Stimulated activated memory B cell treated with anti-CD40 and anti-IgM and Interleukin-4, amounts not matched to agents 10 μg/mL and 1 μg/mL and 100 μg/mL, for 72 hours (primary cell): ENCODE measurements around the gene SEMA7A.
"Not testable (repeated sequence)": the region's sequence is repeated elsewhere in the genome, so short reads cannot be mapped to it uniquely, and the experiment has no call there.

ENCODE experiments used
- ATAC-seq: fragments of 150-1000 bp; cut with Tn5 transposase; 2 replicates; pipeline ENCODE4 v1.10.0; 2021
- H3K27ac Mint-ChIP-seq: one replicate; pipeline ENCODE4 v1.8.0; 2022; ENCODE audit warnings: mild to moderate bottlenecking, mixed read lengths
- H3K27me3 Mint-ChIP-seq: one replicate; pipeline ENCODE4 v1.8.0; 2022; ENCODE audit warnings: mixed read lengths
- H3K36me3 Mint-ChIP-seq: one replicate; pipeline ENCODE4 v1.8.0; 2022; ENCODE audit warnings: mixed read lengths
- H3K4me1 Mint-ChIP-seq: one replicate; pipeline ENCODE4 v1.8.0; 2022; ENCODE audit warnings: mixed read lengths
- H3K4me3 Mint-ChIP-seq: one replicate; pipeline ENCODE4 v1.8.0; 2022; ENCODE audit warnings: mild to moderate bottlenecking, moderate library complexity, mixed read lengths
- H3K9me3 Mint-ChIP-seq: one replicate; pipeline ENCODE4 v1.8.0; 2022; ENCODE audit warnings: mixed read lengths

SEMA7A gene

GRCh38 chr15:74458473-74458872, 24.7 kb upstream of the SEMA7A start:
- no peak overlapping the region for H3K27ac Mint-ChIP-seq
- H3K4me1 Mint-ChIP-seq = peaks cover 58% of the 10 kb centered on the region
- no peaks in the 10 kb centered on the region for H3K9me3 Mint-ChIP-seq
- H3K27me3 Mint-ChIP-seq = no peaks in the 10 kb centered on the region
- no peak overlapping the region for H3K4me3 Mint-ChIP-seq
- ATAC-seq = no peak
- H3K36me3 Mint-ChIP-seq = peaks cover 46% of the 10 kb centered on the region

DNA sequence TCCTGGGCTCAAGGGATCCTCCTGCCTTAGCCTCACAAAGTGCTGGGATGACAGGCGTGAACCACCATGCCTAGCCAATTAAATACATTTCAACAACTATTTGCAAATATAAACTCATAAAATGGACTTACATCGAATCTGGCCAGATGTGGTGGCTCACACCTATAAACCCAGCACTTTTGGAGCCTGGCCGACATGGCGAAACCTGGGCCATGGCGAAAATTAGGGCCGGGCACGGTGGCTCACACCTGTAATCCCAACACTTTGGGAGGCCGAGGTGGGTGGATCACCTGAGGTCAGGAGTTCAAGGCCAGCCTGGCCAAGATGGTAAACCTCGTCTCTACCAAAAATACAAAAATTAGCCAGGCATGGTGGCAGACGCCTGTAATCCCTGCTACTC, 23.3 kb upstream of the SEMA7A start:
- H3K9me3 Mint-ChIP-seq, H3K27me3 Mint-ChIP-seq, H3K4me3 Mint-ChIP-seq, H3K27ac Mint-ChIP-seq, ATAC-seq: not testable (repeated sequence)
- H3K36me3 Mint-ChIP-seq = peaks cover 56% of the 10 kb centered on the region
- H3K4me1 Mint-ChIP-seq = peaks cover 43% of the 10 kb centered on the region

DNA sequence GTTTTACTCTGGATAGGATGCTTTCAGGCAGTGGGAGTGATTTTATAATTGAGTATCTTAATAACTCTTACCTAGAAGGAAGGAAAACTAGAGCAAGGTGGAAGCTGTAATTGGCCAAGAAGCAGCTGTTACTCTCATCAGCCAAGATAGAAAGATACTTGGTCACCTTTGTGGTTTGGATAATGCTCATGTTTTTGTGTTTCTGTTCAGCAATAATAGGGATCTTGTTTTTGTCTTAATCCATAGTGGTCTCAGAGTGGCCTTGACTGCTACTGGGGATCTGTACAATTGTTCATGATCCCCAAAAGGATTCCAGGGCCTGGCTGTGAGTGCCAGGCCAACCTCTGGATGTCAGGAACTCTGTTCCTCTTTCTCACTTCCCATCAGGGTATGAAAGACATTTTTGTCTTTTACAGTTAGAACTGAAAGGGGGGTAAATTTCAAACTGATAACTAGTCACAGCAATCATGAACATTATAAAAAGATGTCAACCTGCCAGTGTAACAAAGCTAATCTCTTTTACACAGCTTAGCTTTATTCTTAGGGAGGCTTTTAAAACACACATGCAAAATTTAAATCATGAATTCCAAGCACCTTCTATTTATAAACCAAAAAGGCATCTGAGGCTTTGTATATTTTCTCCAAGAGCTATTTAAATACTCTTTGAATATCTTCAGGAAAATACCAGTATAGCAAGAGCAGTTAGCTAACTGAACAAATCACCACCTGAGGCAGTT, 21.2 kb upstream of the SEMA7A start:
- peaks cover 28% of the 10 kb centered on the region for H3K4me1 Mint-ChIP-seq
- ATAC-seq = no peak
- peak overlapping the region; percentile 51 for H3K27ac Mint-ChIP-seq
- H3K36me3 Mint-ChIP-seq = peaks cover 77% of the 10 kb centered on the region
- no peak overlapping the region for H3K4me3 Mint-ChIP-seq
- H3K27me3 Mint-ChIP-seq = no peaks in the 10 kb centered on the region
- H3K9me3 Mint-ChIP-seq = no peaks in the 10 kb centered on the region

- Mint-ChIP-seq H3K27ac (peak overlapping the region; percentile 51), H3K36me3 (peaks cover 85% of the 10 kb centered on the region), H3K4me3 (no peak overlapping the region), H3K9me3 (no peaks in the 10 kb centered on the region), H3K27me3 (no peaks in the 10 kb centered on the region), H3K4me1 (peaks cover 25% of the 10 kb centered on the region)
- peak; percentile 81 for ATAC-seq
Observed at GRCh38 chr15:74453925-74454763, 20.4 kb upstream of the SEMA7A start.

GRCh38 chr15:74451861-74452835, 18.4 kb upstream of the SEMA7A start:
- Mint-ChIP-seq H3K27me3 (no peaks in the 10 kb centered on the region), H3K4me1 (peaks cover 10% of the 10 kb centered on the region), H3K27ac (no peak overlapping the region), H3K4me3 (no peak overlapping the region), H3K36me3 (peaks cover 88% of the 10 kb centered on the region), H3K9me3 (no peaks in the 10 kb centered on the region)
- no peak for ATAC-seq

DNA sequence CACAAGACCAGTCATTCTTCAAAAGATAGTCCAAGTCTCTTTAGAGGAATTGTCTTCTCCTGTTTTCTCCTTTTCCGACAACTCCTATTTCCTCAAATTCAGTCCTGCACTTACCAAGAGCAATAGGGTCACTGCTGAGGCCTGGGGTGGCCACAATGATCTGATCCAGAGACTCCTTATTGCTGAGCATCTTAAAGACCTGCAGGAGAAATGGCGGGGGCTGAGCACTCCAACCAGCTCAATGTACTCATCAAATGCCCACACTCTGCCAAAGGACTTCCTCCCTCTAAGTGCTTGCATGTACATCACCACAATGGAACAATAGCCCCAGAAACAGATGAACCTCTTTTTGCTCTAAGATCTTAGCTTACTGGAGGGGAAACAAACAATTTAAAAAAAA, 17.6 kb upstream of the SEMA7A start:
- Mint-ChIP-seq H3K27ac (no peak overlapping the region), H3K36me3 (peaks cover 93% of the 10 kb centered on the region)

GRCh38 chr15:74449643-74450205, 16.0 kb upstream of the SEMA7A start:
- Mint-ChIP-seq H3K9me3 (no peaks in the 10 kb centered on the region), H3K27me3 (no peaks in the 10 kb centered on the region), H3K27ac (no peak overlapping the region), H3K36me3 (peaks cover 93% of the 10 kb centered on the region), H3K4me3 (no peak overlapping the region), H3K4me1 (peaks cover 8% of the 10 kb centered on the region)
- ATAC-seq = no peak

More for the DNA sequence above, 17.6 kb upstream of the SEMA7A start:
- ATAC-seq = no peak
- no peaks in the 10 kb centered on the region for H3K9me3 Mint-ChIP-seq
- peaks cover 10% of the 10 kb centered on the region for H3K4me1 Mint-ChIP-seq
- H3K4me3 Mint-ChIP-seq = no peak overlapping the region
- no peaks in the 10 kb centered on the region for H3K27me3 Mint-ChIP-seq

- H3K9me3 Mint-ChIP-seq = no peaks in the 10 kb centered on the region
- ATAC-seq = no peak
- peaks cover 93% of the 10 kb centered on the region for H3K36me3 Mint-ChIP-seq
- H3K27ac Mint-ChIP-seq = no peak overlapping the region
- H3K4me1 Mint-ChIP-seq = peaks cover 2% of the 10 kb centered on the region
- no peaks in the 10 kb centered on the region for H3K27me3 Mint-ChIP-seq
- H3K4me3 Mint-ChIP-seq = no peak overlapping the region
Observed at GRCh38 chr15:74449095-74449494, 15.3 kb upstream of the SEMA7A start.

GRCh38 chr15:74445816-74446763, 12.3 kb upstream of the SEMA7A start:
- no peak for ATAC-seq
- H3K27ac Mint-ChIP-seq = no peak overlapping the region

GRCh38 chr15:74444106-74445062, 10.6 kb upstream of the SEMA7A start:
- no peak overlapping the region for H3K27ac Mint-ChIP-seq
- no peak for ATAC-seq
- peaks cover 51% of the 10 kb centered on the region for H3K36me3 Mint-ChIP-seq
- H3K4me1 Mint-ChIP-seq = no peaks in the 10 kb centered on the region
- H3K4me3 Mint-ChIP-seq = no peak overlapping the region
- H3K27me3 Mint-ChIP-seq = no peaks in the 10 kb centered on the region
- H3K9me3 Mint-ChIP-seq = no peaks in the 10 kb centered on the region

More at GRCh38 chr15:74445816-74446763, 12.3 kb upstream of the SEMA7A start:
- Mint-ChIP-seq H3K9me3 (no peaks in the 10 kb centered on the region), H3K4me3 (no peak overlapping the region), H3K36me3 (peaks cover 69% of the 10 kb centered on the region), H3K4me1 (no peaks in the 10 kb centered on the region), H3K27me3 (no peaks in the 10 kb centered on the region)

- no peak overlapping the region for H3K27ac Mint-ChIP-seq
- no peak overlapping the region for H3K4me3 Mint-ChIP-seq
- H3K36me3 Mint-ChIP-seq = peaks cover 41% of the 10 kb centered on the region
- ATAC-seq = no peak
- no peaks in the 10 kb centered on the region for H3K27me3 Mint-ChIP-seq
- H3K4me1 Mint-ChIP-seq = peaks cover 8% of the 10 kb centered on the region
- no peaks in the 10 kb centered on the region for H3K9me3 Mint-ChIP-seq
Observed at GRCh38 chr15:74443100-74443909, 9.5 kb upstream of the SEMA7A start.

GRCh38 chr15:74442604-74443003, 8.8 kb upstream of the SEMA7A start:
- Mint-ChIP-seq H3K27ac (peak overlapping the region; percentile 38), H3K9me3 (no peaks in the 10 kb centered on the region), H3K4me1 (peaks cover 13% of the 10 kb centered on the region), H3K36me3 (peaks cover 34% of the 10 kb centered on the region), H3K27me3 (no peaks in the 10 kb centered on the region), H3K4me3 (no peak overlapping the region)
- no peak for ATAC-seq
